Coronary artery (tissue), 2 donors: ENCODE data around the gene FGFR4.

ENCODE experiments used
- DNase-seq: peaks from one replicate; pipeline ENCODE4 v3.0.0-alpha.2; 2017; ENCODE audit warnings: low spot score
- H3K27ac ChIP-seq, 2 donors: fragments of 200-600 bp; sonication (generic); one replicate each; pipeline ENCODE4 v1.5.1; 2016 to 2019
- H3K4me3 ChIP-seq: fragments of 200-600 bp; sonication (generic); 2 replicates; pipeline ENCODE4 v1.5.1; 2016; ENCODE audit warnings: mild to moderate bottlenecking, moderate library complexity
- CTCF ChIP-seq: fragments of 200-600 bp; sonication (generic); IDR thresholded peaks from one replicate; pipeline ENCODE4 v1.5.1; 2019; ENCODE audit warnings: antibody characterized with exemption

The FGFR4 gene

GRCh38 chr5:177124486-177124991, 37.8 kb downstream of the FGFR4 start:
- TF ChIP-seq CTCF = no peak
- Histone ChIP-seq H3K27ac (no peak overlapping the region), H3K4me3 (no peak overlapping the region)
- no peak for DNase-seq

GRCh38 chr5:177126771-177127170, 40.1 kb downstream of the FGFR4 start:
- TF ChIP-seq CTCF = no peak
- DNase-seq = no peak
- no peak overlapping the region for H3K27ac ChIP-seq
- H3K4me3 ChIP-seq = no peak overlapping the region

GRCh38 chr5:177128551-177128981, 41.9 kb downstream of the FGFR4 start:
- TF ChIP-seq CTCF = no peak
- Histone ChIP-seq H3K27ac (peak overlapping the region in 1 of 2 donors; percentile 45), H3K4me3 (no peak overlapping the region)
- DNase-seq = no peak

GRCh38 chr5:177130211-177131018, 43.7 kb downstream of the FGFR4 start:
- TF ChIP-seq CTCF = no peak
- H3K4me3 ChIP-seq = no peak overlapping the region
- H3K27ac ChIP-seq = no peak overlapping the region
- peak; percentile 64 for DNase-seq

GRCh38 chr5:177131019-177131320, 44.3 kb downstream of the FGFR4 start:
- peak; percentile 54 for DNase-seq
- H3K27ac ChIP-seq = no peak overlapping the region
- H3K4me3 ChIP-seq = no peak overlapping the region

GRCh38 chr5:177131352-177132135, 44.8 kb downstream of the FGFR4 start:
- peak overlapping the region; percentile 85 for H3K4me3 ChIP-seq
- peak overlapping the region; percentile 88 to 94 for H3K27ac ChIP-seq
- no peak for TF ChIP-seq CTCF
- peak; percentile 70 for DNase-seq

More at GRCh38 chr5:177131019-177131320, 44.3 kb downstream of the FGFR4 start:
- TF ChIP-seq CTCF = no peak
